CD4-positive, alpha-beta T cell treated with Interleukin-21 for 1 hour (primary cell): Measurements from ENCODE around the gene DOCK6.

Source experiments
- DNase-seq: peaks from one replicate; pipeline ENCODE4 v3.0.0-alpha.2; 2020

DOCK6 gene

GRCh38 chr19:11210656-11210928, 51.7 kb downstream of the DOCK6 start:
- no peak for DNase-seq

- no peak for DNase-seq
Observed at GRCh38 chr19:11209839-11210655, 52.3 kb downstream of the DOCK6 start.

- DNase-seq: no peak
Observed at GRCh38 chr19:11208561-11209471, 53.5 kb downstream of the DOCK6 start.

- no peak for DNase-seq
Observed at GRCh38 chr19:11205939-11206570, 56.3 kb downstream of the DOCK6 start.

GRCh38 chr19:11204943-11205349, 57.4 kb downstream of the DOCK6 start:
- DNase-seq: no peak

- DNase-seq: no peak
Observed at GRCh38 chr19:11204076-11204602, 58.2 kb downstream of the DOCK6 start.

- peak; percentile 34 for DNase-seq
Observed at GRCh38 chr19:11203194-11204075, 58.9 kb downstream of the DOCK6 start.

GRCh38 chr19:11202488-11203193, 59.7 kb downstream of the DOCK6 start:
- DNase-seq: no peak

GRCh38 chr19:11201791-11202190, 60.5 kb downstream of the DOCK6 start:
- no peak for DNase-seq

GRCh38 chr19:11200931-11201330, 61.4 kb downstream of the DOCK6 start:
- no peak for DNase-seq

GRCh38 chr19:11200015-11200574, 62.2 kb downstream of the DOCK6 start:
- no peak for DNase-seq

- DNase-seq: no peak
Observed at GRCh38 chr19:11199517-11199916, 62.8 kb downstream of the DOCK6 start.

- no peak for DNase-seq
Observed at GRCh38 chr19:11198769-11199424, 63.4 kb downstream of the DOCK6 start.

GRCh38 chr19:11198175-11198534, 64.2 kb downstream of the DOCK6 start:
- no peak for DNase-seq

GRCh38 chr19:11197291-11198174, 64.8 kb downstream of the DOCK6 start, which contains the start of gene KANK2:
Gene KANK2 (minus strand): TSS chr19:11197545. CDS start chr19:11194511, 3,034 bp downstream.
- peak; percentile 76 for DNase-seq

- DNase-seq: no peak
Observed at GRCh38 chr19:11196406-11197287, 65.7 kb downstream of the DOCK6 start.

GRCh38 chr19:11195681-11196080, 66.6 kb downstream of the DOCK6 start:
- no peak for DNase-seq
